ENCODE measurements around the gene SMIM1. TPM values are rescaled to one million over a fixed set of nuclear protein-coding genes. Genes with fewer than 3 reads are reported as not detected.

Gene SMIM1
- total RNA-seq, 2 experiments from 2014 or later = 3.8 to 4.3 TPM

GRCh38 chr1:3788756-3789420 lies 16.3 kb downstream of the SMIM1 start:
- peaks cover 4% of the 10 kb centered on the region for H3K4me1 ChIP-seq (ENCODE audit: insufficient read depth, low read length, poor library complexity, severe bottlenecking)
- TF ChIP-seq CTCF (conservative IDR thresholded peaks at IDR 0.05; ENCODE audit: low read length) (no peak), EZH2phosphoT487 (IDR thresholded peaks at IDR 0.05; ENCODE audit: borderline replicate concordance, low read depth, low read length) (no peak)
- POLR2A ChIA-PET = no interaction called here
- H3K36me3 ChIP-seq (ENCODE audit: insufficient read depth, low read length) = peaks cover 85% of the 10 kb centered on the region
- H3K27ac ChIP-seq (ENCODE audit: low read depth, low read length, poor library complexity, severe bottlenecking) = no peak overlapping the region
- H3K4me3 ChIP-seq (ENCODE audit: low read depth, low read length, poor library complexity, severe bottlenecking) = no peak overlapping the region
- H2AFZ ChIP-seq (ENCODE audit: low read length) = no peak overlapping the region
- intact Hi-C loops (cut with micrococcal nuclease; ENCODE audit: unreplicated experiment) = no loop called here
- BruUV-seq (replicated peaks) = no TSS peak
- H3K9me2 ChIP-seq (ENCODE audit: insufficient read depth, low read length) = no peaks in the 10 kb centered on the region
- no peak overlapping the region for H3K4me2 ChIP-seq (ENCODE audit: low read length)
- H4K20me1 ChIP-seq (ENCODE audit: insufficient read depth, low read length) = peaks cover 4% of the 10 kb centered on the region; the same call in 1 of the 2 replicates
- CTCF ChIA-PET (ENCODE audit: unreplicated experiment) = no interaction called here
- peaks cover 27% of the 10 kb centered on the region for H3K79me2 ChIP-seq (ENCODE audit: insufficient read depth, low read depth, low read length)
- H3K9me3 ChIP-seq (ENCODE audit: low read length) = no peaks in the 10 kb centered on the region
- no peak for DNase-seq (ENCODE audit: low spot score)

GRCh38 chr1:3789421-3790300 lies 17.1 kb downstream of the SMIM1 start:
- H3K27ac ChIP-seq (ENCODE audit: low read depth, low read length, poor library complexity, severe bottlenecking) = no peak overlapping the region
- intact Hi-C loops (cut with micrococcal nuclease; ENCODE audit: unreplicated experiment) = no loop called here
- ChIA-PET POLR2A (no interaction called here), CTCF (ENCODE audit: unreplicated experiment) (no interaction called here)
- no peak overlapping the region for H3K4me2 ChIP-seq (ENCODE audit: low read length)
- no peaks in the 10 kb centered on the region for H3K9me2 ChIP-seq (ENCODE audit: insufficient read depth, low read length)
- no peak overlapping the region for H2AFZ ChIP-seq (ENCODE audit: low read length)
- no peak overlapping the region for H3K4me3 ChIP-seq (ENCODE audit: low read depth, low read length, poor library complexity, severe bottlenecking)
- H3K9me3 ChIP-seq (ENCODE audit: low read length) = no peaks in the 10 kb centered on the region
- no peak for DNase-seq (ENCODE audit: low spot score)
- TF ChIP-seq EZH2phosphoT487 (IDR thresholded peaks at IDR 0.05; ENCODE audit: borderline replicate concordance, low read depth, low read length) (no peak), CTCF (conservative IDR thresholded peaks at IDR 0.05; ENCODE audit: low read length) (no peak)
- peaks cover 85% of the 10 kb centered on the region for H3K36me3 ChIP-seq (ENCODE audit: insufficient read depth, low read length)
- H4K20me1 ChIP-seq (ENCODE audit: insufficient read depth, low read length) = peaks cover 9% of the 10 kb centered on the region; the same call in 1 of the 2 replicates
- peaks cover 34% of the 10 kb centered on the region for H3K79me2 ChIP-seq (ENCODE audit: insufficient read depth, low read depth, low read length)
- BruUV-seq (replicated peaks) = no TSS peak
- H3K4me1 ChIP-seq (ENCODE audit: insufficient read depth, low read length, poor library complexity, severe bottlenecking) = peaks cover 9% of the 10 kb centered on the region

- peaks cover 81% of the 10 kb centered on the region for H3K36me3 ChIP-seq (ENCODE audit: insufficient read depth, low read length)
- no peak for TF ChIP-seq CTCF (conservative IDR thresholded peaks at IDR 0.05; ENCODE audit: low read length)
- H3K9me3 ChIP-seq (ENCODE audit: low read length) = no peaks in the 10 kb centered on the region
- no peak overlapping the region for H2AFZ ChIP-seq (ENCODE audit: low read length)
- peaks cover 43% of the 10 kb centered on the region for H3K79me2 ChIP-seq (ENCODE audit: insufficient read depth, low read depth, low read length)
- H3K4me3 ChIP-seq (ENCODE audit: low read depth, low read length, poor library complexity, severe bottlenecking) = no peak overlapping the region
- no peaks in the 10 kb centered on the region for H3K9me2 ChIP-seq (ENCODE audit: insufficient read depth, low read length)
- no peak overlapping the region for H3K27ac ChIP-seq (ENCODE audit: low read depth, low read length, poor library complexity, severe bottlenecking)
- CTCF ChIA-PET (ENCODE audit: unreplicated experiment) = no interaction called here
- no peak overlapping the region for H3K4me2 ChIP-seq (ENCODE audit: low read length)
- intact Hi-C loops (cut with micrococcal nuclease; ENCODE audit: unreplicated experiment) = no loop called here
- POLR2A ChIA-PET = no interaction called here
- H3K4me1 ChIP-seq (ENCODE audit: insufficient read depth, low read length, poor library complexity, severe bottlenecking) = peaks cover 16% of the 10 kb centered on the region
- no peak for DNase-seq (ENCODE audit: low spot score)
- BruUV-seq (replicated peaks) = no TSS peak
- peaks cover 16% of the 10 kb centered on the region for H4K20me1 ChIP-seq (ENCODE audit: insufficient read depth, low read length)
These were observed 18.0 kb downstream of the SMIM1 start for GRCh38 chr1:3790500-3790923.

All from OCI-LY7 (cell line).